Panc1 (cell line): ENCODE measurements around the gene GPAM. TPM values are rescaled to one million over a fixed set of nuclear protein-coding genes. Genes with fewer than 3 reads are reported as not detected.
"Not testable (repeated sequence)": the region's sequence is repeated elsewhere in the genome, so short reads cannot be mapped to it uniquely, and the experiment has no call there.

Source experiments
- ATAC-seq: fragments of 200-7000 bp; cut with Tn5 transposase; 2 replicates; pipeline ENCODE4 v1.9.1; 2020; ENCODE audit warnings: mild to moderate bottlenecking, moderate library complexity
- BruUV-seq: library from RNA; stranded (reverse); fragments of 400-500 nt; replicated peaks from 2 replicates; lab custom pipeline; 2021; lab: Mats Ljungman, UMichigan
- CTCF ChIA-PET: fragments of 300-600 bp; sonication (Branson Sonifier 250); formaldehyde crosslinking; loops from one replicate; lab custom pipeline; 2022; ENCODE audit warnings: antibody characterized with exemption; lab: Charles Lee
- POLR2A ChIA-PET: fragments of 300-600 bp; sonication (Branson Sonifier 250); formaldehyde crosslinking; loops from one replicate; lab custom pipeline; 2022; ENCODE audit warnings: antibody characterized with exemption; lab: Charles Lee
- DNase-seq: peaks from one replicate; pipeline ENCODE4 v3.0.0-alpha.2; 2010; ENCODE audit warnings: low read depth, low spot score
- H3K27ac ChIP-seq: 2 replicates; pipeline ENCODE4 v1.5.1; 2011; ENCODE audit warnings: mild to moderate bottlenecking, low read length, inconsistent platforms
- H3K27me3 ChIP-seq: fragments of 200-500 bp; sonication (Bioruptor generic); 2 replicates; pipeline ENCODE4 v1.6.0; 2014; ENCODE audit warnings: low read length, inconsistent platforms; ENCODE audit not compliant: control insufficient read depth, insufficient read depth
- H3K36me3 ChIP-seq: fragments of 200-500 bp; sonication (Bioruptor generic); 2 replicates; pipeline ENCODE4 v1.5.1; 2014; ENCODE audit warnings: inconsistent platforms, mild to moderate bottlenecking, low read length, moderate library complexity; ENCODE audit not compliant: control insufficient read depth, insufficient read depth
- H3K4me1 ChIP-seq: 2 replicates; pipeline ENCODE4 v1.5.1; 2011; ENCODE audit warnings: inconsistent platforms, mild to moderate bottlenecking, low read length, moderate library complexity; ENCODE audit not compliant: control insufficient read depth, insufficient read depth
- H3K4me3 ChIP-seq, 2 experiments: 2 replicates each; pipeline ENCODE4 v1.5.1; 2011 to 2012; ENCODE audit warnings: low read depth in 2 of 2, low read length in 2 of 2, mild to moderate bottlenecking in 2 of 2, inconsistent platforms in 1 of 2, moderate library complexity in 1 of 2
- H3K9me3 ChIP-seq: fragments of 200-500 bp; sonication (Bioruptor generic); 2 replicates; pipeline ENCODE4 v1.5.1; 2014; ENCODE audit warnings: low read depth, mild to moderate bottlenecking, inconsistent platforms, low read length, moderate library complexity; ENCODE audit not compliant: control insufficient read depth, insufficient read depth
- CTCF ChIP-seq: fragments of 450-650 bp; IDR thresholded peaks from 2 replicates; pipeline ENCODE4 v1.5.1; 2017; ENCODE audit warnings: mild to moderate bottlenecking
- POLR2AphosphoS5 ChIP-seq: IDR thresholded peaks from 2 replicates; pipeline ENCODE4 v1.6.1; 2012; ENCODE audit warnings: mild to moderate bottlenecking, low read depth, low read length, moderate library complexity
- REST ChIP-seq, 2 experiments: IDR thresholded peaks; 2 replicates each; pipeline ENCODE4 v1.6.1; 2011 to 2012; ENCODE audit warnings: low read depth in 2 of 2, control low read depth in 1 of 2, low read length in 1 of 2, mild to moderate bottlenecking in 1 of 2, moderate library complexity in 1 of 2; ENCODE audit not compliant: insufficient read depth in 1 of 2
- SIN3A ChIP-seq: IDR thresholded peaks from 2 replicates; pipeline ENCODE4 v1.6.1; 2012; ENCODE audit warnings: low read depth, mild to moderate bottlenecking, low read length, moderate library complexity, borderline replicate concordance; ENCODE audit not compliant: insufficient read depth
- TCF7L2 ChIP-seq: IDR thresholded peaks from 2 replicates; pipeline ENCODE4 v1.6.1; 2011; ENCODE audit warnings: mild to moderate bottlenecking, low read depth, low read length, inconsistent platforms
- in situ Hi-C: cut with HindIII; loops from 2 replicates; pipeline ENCODE4 v1.10.0; 2016; ENCODE audit warnings: low sequenced_read_pairs, low pct_unique_long_range_greater_than_20kb
- intact Hi-C: fragments of 100-400 bp; cut with micrococcal nuclease; formaldehyde crosslinking; loops from one replicate; pipeline ENCODE4 v1.10.0; 2022; ENCODE audit not compliant: unreplicated experiment
- total RNA-seq: library from RNA; stranded (reverse); gene quantifications from one replicate; pipeline ENCODE4 v1.2.1, GENCODE V29; 2021; ENCODE audit not compliant: unreplicated experiment

The GPAM gene
- total RNA-seq, 1 experiment from 2014 or later, result 8.0 TPM

- BruUV-seq, result no TSS peak
- no peak for ATAC-seq
- CTCF ChIA-PET, result no interaction called here
Measured at GRCh38 chr10:112229901-112230300, 46.3 kb upstream of the GPAM start.

GRCh38 chr10:112229096-112229495 lies 45.5 kb upstream of the GPAM start:
- Histone ChIP-seq H3K4me3 (no peak overlapping the region), H3K27ac (no peak overlapping the region), H3K27me3 (no peaks in the 10 kb centered on the region), H3K9me3 (no peaks in the 10 kb centered on the region), H3K36me3 (no peaks in the 10 kb centered on the region), H3K4me1 (no peaks in the 10 kb centered on the region)
- in situ Hi-C loops, result no loop called here
- TF ChIP-seq SIN3A, result no peak
- TF ChIP-seq REST (IDR thresholded peaks at IDR 0.05; ENCODE audit: insufficient read depth in 1 of 2, low read depth in 2 of 2, low read length in 1 of 2), result no peak
- TF ChIP-seq CTCF, result no peak
- no peak for TF ChIP-seq TCF7L2
- TF ChIP-seq POLR2AphosphoS5, result no peak
- no peak for ATAC-seq
- DNase-seq, result no peak
- CTCF ChIA-PET, result no interaction called here
- intact Hi-C loops, result no loop called here
- BruUV-seq, result no TSS peak
- POLR2A ChIA-PET, result no interaction called here

More at GRCh38 chr10:112229901-112230300, 46.3 kb upstream of the GPAM start:
- no peak overlapping the region for H3K4me3 ChIP-seq
- TF ChIP-seq TCF7L2 (no peak), REST (IDR thresholded peaks at IDR 0.05; ENCODE audit: insufficient read depth in 1 of 2, low read depth in 2 of 2, low read length in 1 of 2) (no peak), POLR2AphosphoS5 (no peak), CTCF (no peak), SIN3A (no peak)
- intact Hi-C loops (no loop called here), in situ Hi-C loops (no loop called here)
- no peaks in the 10 kb centered on the region for H3K36me3 ChIP-seq
- H3K27ac ChIP-seq, result no peak overlapping the region
- H3K4me1 ChIP-seq, result no peaks in the 10 kb centered on the region
- H3K9me3 ChIP-seq, result no peaks in the 10 kb centered on the region
- no peak for DNase-seq
- POLR2A ChIA-PET, result no interaction called here
- H3K27me3 ChIP-seq, result no peaks in the 10 kb centered on the region

GRCh38 chr10:112228366-112229088 lies 45.0 kb upstream of the GPAM start:
- CTCF ChIA-PET, ATAC-seq, H3K27me3 ChIP-seq, H3K4me3 ChIP-seq, intact Hi-C loops, H3K36me3 ChIP-seq, BruUV-seq, in situ Hi-C loops, DNase-seq, H3K9me3 ChIP-seq, POLR2A ChIA-PET, H3K27ac ChIP-seq, H3K4me1 ChIP-seq: not testable (repeated sequence)
